ENCODE data around the gene JMY.

Gene JMY, protein sequence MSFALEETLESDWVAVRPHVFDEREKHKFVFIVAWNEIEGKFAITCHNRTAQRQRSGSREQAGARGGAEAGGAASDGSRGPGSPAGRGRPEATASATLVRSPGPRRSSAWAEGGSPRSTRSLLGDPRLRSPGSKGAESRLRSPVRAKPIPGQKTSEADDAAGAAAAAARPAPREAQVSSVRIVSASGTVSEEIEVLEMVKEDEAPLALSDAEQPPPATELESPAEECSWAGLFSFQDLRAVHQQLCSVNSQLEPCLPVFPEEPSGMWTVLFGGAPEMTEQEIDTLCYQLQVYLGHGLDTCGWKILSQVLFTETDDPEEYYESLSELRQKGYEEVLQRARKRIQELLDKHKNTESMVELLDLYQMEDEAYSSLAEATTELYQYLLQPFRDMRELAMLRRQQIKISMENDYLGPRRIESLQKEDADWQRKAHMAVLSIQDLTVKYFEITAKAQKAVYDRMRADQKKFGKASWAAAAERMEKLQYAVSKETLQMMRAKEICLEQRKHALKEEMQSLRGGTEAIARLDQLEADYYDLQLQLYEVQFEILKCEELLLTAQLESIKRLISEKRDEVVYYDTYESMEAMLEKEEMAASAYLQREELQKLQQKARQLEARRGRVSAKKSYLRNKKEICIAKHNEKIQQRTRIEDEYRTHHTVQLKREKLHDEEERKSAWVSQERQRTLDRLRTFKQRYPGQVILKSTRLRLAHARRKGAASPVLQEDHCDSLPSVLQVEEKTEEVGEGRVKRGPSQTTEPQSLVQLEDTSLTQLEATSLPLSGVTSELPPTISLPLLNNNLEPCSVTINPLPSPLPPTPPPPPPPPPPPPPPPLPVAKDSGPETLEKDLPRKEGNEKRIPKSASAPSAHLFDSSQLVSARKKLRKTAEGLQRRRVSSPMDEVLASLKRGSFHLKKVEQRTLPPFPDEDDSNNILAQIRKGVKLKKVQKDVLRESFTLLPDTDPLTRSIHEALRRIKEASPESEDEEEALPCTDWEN

DNA sequence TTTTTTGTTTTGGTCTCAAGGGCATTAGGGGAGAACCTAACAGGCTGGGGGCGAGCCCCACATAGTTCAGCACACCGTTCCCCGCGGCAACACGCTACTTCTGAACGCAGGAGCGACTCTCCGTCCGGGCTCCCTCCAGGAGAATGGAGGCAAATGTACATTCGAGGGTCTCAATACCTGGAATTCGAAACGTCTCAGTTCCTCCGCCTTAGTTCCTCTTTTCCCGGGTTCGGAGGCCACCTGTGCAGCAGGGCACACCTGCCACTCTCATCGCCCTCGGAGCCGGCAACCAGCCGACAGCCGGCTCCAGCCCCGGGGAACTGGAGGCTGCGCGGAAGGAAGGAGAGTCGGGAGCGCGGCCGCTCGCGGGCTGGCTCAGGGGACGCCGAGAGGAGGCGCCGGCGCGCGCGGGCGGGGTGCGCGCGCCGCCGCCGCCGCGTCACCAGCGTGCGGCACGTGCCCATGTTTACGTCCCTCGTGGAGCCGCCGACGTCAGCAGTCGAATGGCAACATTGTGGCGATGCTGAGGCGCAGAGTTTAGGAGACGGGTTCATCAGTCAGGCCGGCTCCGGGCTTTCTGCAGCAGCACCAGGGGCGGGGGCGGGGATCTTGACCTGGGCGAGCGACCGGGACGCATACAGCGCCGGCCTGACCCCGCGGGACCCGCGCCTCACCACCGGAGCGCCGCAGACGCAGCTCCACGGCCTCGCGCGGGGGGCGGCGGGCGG is at the start of gene JMY:
TSS of gene JMY (plus strand) at position 498 of the 728 bp plus-strand sequence. CDS start 520 bp downstream, outside the sequence.
- no peak for FAIRE-seq

DNA sequence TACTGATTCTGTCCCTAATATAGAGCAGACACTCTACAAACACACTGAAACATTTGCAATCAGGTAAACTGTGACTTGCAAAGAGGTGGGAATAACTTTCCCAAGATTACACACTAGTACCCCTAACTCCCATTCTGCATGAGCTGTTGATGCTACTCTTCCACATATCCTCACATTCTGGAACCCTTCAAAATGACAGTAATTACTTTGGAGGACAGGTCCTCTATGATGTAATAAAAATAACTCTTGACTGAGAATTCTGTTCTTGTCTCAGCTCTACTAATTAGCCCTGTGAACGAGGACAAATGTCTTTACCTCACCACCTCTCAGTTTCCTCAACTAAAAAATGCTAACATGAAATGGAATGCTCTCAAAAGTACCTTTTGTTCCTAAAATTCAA is 49.5 kb upstream of the JMY start:
- FAIRE-seq: no peak

DNA sequence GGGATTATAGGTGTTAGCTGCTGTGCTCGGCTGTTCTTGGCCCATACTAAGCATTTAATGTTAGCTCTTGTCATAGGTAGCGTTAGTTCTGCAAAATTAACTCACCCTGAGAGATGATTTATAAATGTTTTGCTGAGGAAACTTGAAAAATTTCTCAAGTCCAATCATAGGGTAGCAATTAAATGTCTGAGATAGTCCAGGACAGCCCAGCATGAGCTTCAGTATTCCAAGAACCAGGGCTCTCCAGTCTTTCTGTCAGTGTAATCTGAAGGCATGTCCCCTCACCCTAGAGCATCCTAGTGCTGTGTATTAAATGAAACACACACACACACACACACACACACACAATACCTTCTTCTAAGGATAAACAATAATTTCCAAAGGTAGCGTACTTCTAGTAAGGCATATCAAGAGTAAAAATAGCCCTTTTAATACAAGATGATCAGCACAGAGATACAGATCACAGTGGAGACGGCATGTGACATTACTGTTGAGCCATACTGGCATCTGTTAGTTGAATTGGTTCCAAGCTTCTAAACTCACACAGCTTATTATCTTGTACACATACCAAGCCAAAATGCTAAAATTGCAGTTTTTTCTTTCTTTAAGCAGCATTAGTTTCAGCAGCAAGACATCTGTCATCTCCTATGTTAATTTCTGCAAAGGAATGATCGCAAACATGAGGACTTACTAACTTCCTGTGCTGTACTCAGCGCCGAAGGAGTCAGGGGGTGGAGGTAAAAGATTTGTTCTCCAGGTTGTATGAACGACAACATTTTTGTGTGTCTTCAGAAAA is 46.3 kb upstream of the JMY start:
- FAIRE-seq: no peak

DNA sequence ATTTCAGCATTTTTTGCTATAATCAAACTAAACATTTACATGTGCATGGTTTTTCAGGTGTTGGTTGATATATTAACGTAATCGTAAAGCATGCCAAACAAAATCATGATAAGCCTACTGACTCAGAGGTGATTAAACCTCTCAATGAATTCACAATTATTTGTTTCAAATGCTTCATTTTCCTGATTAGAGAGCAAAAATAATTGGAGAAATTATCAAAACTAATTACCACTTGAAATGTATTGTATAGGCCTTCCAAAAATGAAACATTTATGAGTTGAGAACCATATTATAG is 45.7 kb upstream of the JMY start:
- FAIRE-seq: no peak

DNA sequence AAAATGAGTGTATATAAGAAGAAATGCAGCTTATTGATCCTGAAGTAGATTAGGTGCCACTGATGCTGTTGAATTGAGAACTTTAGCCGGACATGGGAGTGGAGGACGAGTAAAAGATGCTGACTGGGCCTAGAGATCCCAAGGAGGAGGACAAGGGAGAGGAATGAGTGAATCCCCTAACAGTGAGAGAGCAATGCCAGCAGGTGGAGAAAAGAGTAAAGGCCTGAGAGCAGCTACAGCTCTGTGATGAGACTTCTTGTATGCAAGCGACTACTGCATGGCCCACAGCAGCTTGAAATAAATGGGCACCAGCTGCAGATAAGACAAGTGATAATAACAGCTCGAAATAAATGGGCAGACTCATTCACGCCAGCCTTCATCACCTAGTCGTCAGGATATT is 44.5 kb upstream of the JMY start:
- no peak for FAIRE-seq

DNA sequence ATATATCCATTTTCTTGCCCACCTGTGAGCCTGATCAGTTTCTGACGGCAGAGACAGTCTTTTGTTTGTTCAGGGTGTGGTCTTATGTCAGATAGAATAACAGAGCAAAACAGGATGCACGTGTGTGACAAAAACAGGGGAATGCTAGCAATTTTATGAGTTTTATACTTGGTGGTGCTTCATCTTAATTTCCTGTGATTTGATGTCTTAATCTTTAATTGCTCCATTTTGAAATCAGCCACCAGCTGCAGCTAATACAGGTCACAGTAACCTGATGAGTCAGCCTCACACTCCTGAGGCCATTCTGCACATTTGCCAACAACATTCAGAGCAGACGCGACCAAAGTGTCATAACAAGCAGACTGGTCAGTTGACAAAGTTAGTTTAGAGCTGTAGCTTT is 42.3 kb upstream of the JMY start:
- FAIRE-seq: no peak

DNA sequence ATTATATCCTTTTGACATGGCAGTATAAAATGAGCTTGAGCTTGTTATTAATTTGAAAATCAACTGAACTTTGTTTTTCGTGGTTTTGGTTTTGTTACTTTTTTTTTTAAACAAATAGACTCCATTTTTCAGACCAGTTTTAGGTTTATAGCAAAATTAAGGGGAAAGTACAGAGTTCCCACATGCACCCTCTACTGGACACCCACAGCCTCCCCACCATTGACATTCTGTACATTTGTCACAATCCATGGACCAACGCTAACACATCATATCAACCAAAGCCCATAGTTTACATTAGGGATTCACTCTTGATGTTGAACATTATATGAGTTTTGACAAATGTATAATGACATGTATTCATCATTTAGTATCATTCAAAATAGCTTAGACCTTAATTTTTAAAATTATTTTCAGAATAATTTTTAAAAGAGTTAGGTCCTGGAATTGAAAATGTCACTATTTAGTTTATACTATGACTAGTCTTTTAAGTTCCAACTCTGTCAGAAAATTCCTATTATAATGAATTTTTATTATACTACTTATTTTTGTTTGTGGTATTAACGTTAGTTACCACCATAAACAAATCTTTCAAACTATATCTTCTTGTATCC is 35.3 kb upstream of the JMY start:
- FAIRE-seq: no peak

DNA sequence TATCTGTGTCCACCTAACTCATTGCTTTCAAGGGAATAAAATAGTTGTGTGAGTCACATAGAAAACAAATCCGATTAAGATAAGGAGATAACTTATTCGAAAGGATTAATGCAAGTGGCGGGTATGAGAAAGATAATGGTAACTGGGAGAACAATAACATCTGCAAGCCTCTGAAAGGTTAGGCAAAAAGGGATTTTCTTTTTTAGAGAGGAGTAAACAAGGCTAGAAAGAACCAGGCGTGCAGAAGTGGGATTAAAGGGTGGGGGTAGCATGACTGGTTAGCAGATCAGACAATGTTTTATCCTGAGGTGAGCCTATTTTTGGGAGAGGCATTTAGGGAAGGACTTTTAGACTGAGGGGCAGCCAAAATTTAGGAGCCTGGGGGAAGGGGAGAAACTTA is 34.7 kb upstream of the JMY start:
- FAIRE-seq: no peak

DNA sequence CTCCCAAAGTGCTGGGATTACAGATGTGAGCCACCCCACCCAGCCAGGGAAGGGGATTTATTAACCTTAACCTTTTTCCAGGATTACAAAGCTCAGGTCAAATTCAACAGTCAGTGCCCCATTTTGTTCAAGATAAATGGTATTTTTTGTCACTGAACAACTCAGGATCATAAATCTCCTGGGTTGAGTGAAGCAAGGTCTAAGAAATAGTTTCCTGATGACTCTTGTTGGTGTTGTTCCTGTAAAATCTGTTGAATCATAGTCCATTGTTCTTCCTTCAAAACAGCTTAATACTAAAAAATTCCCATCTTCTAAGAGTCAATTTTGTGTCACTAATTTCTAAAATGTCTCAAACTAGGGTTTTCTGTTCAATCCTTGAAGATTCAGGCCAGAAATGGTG is 33.9 kb upstream of the JMY start:
- no peak for FAIRE-seq

DNA sequence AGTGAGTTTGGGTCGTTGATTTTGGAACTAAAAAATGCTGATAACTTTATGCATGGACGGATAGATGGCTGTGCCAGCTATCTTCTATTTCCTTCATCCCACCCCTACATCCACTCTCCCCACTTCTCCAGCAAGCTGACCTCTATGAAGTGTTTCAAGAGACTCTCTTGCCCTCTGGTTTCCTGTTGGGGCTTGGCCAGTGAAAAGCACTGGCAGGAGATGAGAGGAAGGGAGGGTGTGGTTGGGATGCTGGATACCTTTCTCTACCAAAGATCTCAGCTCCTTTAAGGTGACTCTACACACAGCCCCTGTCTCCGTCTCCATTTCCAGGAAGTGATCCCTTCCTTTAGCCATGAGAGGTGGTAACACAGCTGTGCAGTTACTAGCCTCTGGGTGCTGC is 30.0 kb upstream of the JMY start:
- FAIRE-seq: no peak

DNA sequence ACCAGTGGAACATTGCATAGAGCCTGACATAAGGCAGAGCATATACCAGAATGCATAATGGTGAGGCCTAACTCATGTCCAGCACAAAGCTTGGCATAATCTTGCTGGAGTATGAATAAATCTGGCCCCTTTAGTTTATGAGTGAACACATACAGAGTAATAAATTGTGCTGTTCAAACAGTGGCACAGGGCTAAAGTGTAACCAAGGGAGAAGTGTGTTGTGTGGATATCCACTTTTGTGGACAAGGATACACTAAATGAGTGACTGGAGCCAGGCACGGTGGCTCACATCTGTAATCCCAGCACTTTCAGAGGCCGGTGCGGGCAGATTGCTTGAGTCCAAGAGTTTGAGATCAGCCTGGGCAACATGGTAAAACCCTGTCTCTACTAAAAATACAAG is 29.4 kb upstream of the JMY start:
- no peak for FAIRE-seq

DNA sequence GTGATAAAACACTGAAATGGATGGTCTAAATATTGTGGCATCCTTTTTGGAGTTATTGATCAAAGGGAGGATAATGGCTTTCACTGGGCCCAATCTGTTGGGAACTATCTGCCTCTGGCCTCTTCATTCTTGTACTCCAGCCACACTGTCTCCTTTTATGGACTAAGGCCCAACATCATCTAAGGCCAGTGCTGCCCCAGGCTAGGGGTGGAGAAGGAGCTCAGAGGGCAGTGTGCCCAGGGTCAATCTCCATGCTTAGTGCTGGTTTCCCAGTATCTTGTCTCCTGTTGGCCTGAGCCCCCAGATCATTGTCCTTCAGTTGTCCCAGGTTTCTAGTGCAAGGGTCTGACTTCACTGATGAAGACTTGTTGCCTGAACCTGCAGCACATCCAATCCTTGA is 26.4 kb upstream of the JMY start:
- FAIRE-seq: no peak

DNA sequence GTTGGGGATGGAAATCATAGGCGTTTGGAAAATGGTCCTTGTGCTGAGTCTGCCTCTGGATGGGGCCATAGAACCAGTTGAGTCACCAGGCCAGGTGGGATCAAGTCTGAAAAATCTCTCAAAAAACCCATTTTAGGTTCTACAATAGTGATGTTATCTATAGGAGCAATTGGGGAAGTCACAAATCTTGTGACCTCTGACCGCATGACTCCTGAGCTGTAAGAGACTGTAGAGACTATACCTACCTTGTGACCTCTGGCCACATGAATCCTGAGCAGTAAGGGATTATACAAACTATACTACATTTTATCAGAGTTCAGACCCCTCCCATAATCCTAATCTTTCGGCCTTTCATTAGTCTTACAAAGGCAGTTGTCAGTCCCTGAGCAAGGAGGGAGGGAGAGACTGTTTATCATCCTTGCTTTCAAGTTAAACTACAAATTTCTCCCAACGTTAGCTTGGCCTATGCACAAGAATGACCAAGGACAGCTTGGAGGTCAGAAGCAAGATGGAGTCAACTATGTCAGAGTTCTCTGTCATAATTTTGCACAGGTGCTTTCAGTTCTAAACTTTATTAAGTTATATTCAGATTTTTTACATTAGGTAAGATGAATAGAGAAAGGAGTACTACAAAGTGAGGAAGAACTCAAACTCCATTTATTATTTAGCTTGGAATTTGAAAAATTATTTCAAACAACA is 11.5 kb upstream of the JMY start:
- FAIRE-seq: no peak

DNA sequence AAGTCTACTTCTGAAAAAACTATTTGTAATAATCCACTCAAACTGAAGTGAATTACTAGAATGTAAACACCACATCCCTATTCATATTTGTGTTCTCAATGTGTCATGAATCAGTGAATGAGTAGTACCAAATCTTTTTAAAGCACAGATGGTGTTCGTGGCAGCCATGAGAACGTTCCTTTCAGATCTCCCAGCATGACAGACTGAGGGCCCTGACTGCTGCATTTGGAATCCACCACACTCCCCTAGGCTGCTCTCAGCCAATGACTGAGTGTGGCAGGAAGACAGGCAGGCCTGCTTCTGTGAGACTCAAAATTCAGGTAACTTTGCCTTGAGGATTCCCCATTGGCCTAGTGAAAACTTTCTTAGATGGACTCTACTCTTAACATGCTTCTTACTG is 10.9 kb upstream of the JMY start:
- FAIRE-seq: no peak

DNA sequence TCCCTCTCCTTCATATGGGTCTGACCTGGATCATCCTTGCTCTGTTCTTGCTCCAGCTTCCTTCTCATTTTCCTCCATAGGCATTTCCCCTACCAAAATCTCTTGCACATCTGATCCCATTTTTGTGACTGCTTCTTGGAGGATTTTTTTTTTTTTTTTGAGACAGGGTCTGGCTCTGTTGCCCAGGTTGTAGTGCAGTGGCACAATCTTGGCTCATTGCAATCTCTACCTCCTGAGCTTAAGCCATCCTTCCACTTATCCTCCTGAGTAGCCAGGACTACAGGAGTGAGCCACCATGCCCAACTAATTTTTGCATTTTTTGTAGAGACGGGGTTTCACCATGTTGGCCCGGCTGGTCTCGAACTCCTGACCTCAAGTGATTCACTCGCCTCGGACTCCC is 10.5 kb upstream of the JMY start:
- FAIRE-seq: no peak

DNA sequence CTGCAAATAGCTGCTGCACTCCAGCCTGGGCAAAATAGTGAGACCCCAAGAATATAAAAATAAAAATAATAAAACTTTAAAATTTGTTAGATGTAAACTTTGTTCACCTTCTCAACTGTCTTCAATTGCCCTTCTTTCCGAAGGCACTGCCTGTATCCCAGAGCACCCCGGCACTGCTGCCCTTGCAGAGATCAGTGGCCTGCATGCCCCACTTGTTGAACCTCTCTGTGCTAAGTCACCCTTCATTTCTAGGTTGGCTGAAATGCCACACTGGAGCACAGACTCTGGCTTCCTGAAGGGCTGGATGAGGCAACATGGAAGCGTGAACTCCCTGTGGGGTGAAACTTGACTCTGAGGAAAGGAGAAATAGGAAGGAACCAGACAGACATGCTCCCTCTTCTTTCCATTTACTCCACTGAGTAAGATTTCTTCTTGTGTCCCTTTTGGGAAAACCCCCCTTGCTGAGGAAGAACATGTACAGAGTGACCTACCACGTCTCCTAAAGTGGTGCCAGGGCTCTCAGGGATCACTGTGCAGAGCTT is 8.4 kb upstream of the JMY start:
- no peak for FAIRE-seq

DNA sequence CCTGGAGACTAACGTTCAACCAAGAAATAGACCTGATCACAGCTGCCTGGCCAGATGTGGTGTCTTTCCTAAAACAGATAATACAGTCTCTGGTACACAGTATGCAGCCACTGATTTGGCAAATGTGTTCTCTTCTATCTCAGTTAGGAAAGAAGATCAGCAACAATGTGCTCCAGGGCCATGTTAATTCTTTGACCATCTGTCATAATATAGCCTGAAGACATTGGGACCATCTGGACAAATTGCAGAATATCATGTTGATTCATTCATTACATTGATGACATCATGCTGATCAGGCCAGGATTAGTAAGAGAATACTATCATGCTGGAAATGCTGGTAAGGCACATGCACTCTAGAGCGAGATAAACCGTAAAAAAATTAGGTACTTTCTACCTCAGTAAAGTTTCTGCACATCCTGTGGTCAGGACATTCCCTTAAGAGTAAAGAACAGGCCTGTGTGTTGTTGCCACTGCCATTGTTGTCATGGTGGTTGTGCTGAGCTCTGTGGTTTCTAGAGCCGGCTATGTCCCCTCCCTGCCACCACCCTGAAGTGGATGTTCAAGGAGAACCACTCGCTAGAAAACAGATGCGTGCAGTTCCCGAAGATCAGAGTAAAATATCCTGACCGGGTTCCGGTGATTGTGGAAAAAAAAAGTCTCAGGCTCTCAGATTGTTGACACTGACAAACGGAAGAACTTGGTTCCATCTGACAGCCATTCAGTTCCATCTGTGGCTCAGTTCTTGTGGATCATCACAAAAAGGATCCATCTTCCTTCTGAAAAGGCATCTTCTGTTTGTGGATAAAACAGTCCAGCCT is 6.4 kb upstream of the JMY start:
- FAIRE-seq: peak; percentile 17

DNA sequence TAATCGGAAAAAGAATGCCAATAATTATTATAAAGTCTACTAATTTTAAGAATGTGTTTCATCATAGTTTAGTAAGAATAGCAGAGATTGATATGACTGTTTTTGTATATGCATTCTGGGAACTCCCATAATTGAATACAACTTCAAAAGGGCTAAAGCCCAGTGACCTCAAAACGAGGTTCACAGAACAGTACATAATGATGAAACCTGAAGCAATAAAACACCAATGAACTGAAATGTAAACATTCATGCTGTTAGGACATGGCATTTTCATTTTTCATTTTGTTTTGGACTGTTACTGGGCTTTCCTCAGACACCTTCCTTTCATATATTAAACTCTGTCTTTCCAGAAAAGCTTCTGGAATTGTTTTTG is 684 bp upstream of the JMY start:
- FAIRE-seq: peak; percentile 17

DNA sequence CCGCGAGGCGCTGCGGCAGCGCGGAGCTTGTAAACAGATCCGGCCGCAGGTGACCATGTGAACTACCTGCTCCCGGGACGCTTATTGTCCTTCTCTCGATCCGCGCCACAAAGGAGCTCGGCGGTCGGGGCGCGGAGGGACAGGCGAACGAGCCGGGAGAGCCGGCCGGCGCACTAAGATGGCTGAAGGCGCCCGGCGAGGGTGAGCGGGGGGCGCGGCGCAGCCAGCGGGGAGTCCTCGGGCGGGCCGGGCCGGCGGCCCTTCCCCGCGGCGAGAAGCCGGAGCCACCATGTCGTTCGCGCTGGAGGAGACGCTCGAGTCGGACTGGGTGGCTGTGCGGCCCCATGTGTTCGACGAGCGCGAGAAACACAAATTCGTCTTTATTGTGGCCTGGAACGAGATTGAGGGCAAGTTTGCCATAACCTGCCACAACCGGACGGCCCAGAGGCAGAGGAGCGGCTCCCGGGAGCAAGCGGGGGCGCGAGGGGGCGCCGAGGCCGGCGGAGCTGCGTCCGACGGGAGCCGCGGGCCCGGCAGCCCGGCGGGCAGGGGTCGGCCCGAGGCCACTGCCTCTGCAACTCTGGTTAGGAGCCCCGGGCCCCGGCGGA is 535 bp downstream of the JMY start:
- no peak for FAIRE-seq

All from islet of Langerhans (tissue), 1 donor.